Tibial nerve (tissue), 4 donors: ENCODE results near the gene NUCKS1. TPM values are rescaled to one million over a fixed set of nuclear protein-coding genes. Genes with fewer than 3 reads are reported as not detected.
A peak's percentile ranks its signal among the peaks of the same experiment; 100 is the strongest.

ENCODE experiments used
- DNase-seq, 2 donors: peaks; one replicate each; pipeline ENCODE4 v3.0.0-alpha.2; 2019; ENCODE audit warnings: low spot score in 2 of 2
- H3K27ac ChIP-seq, 4 donors: fragments of 200-600 bp; sonication (generic) in 3 of 4; one replicate each; pipeline ENCODE4 v1.5.1; 2017 to 2019; ENCODE audit warnings: mild to moderate bottlenecking in 1 of 4
- H3K27me3 ChIP-seq, 2 donors: fragments of 200-600 bp; sonication (generic) in 1 of 2; one replicate each; pipeline versions ENCODE4 v1.5.1 to v1.6.0; 2017 to 2019
- H3K36me3 ChIP-seq, 3 donors: fragments of 200-600 bp; sonication (generic); one replicate each; pipeline ENCODE4 v1.5.1; 2018 to 2019
- H3K4me1 ChIP-seq, 4 donors: fragments of 200-600 bp; sonication (generic) in 3 of 4; one replicate each; pipeline ENCODE4 v1.5.1; 2017 to 2019
- H3K4me3 ChIP-seq, 4 donors: fragments of 200-600 bp; sonication (generic) in 3 of 4; one replicate each; pipeline ENCODE4 v1.5.1; 2017 to 2019; ENCODE audit warnings: mild to moderate bottlenecking in 1 of 4, moderate library complexity in 1 of 4
- H3K9me3 ChIP-seq, 4 donors: fragments of 200-600 bp; sonication (generic) in 3 of 4; one replicate each; pipeline ENCODE4 v1.5.1; 2017 to 2019
- EP300 ChIP-seq, 2 donors: sonication (generic); formaldehyde crosslinking; IDR thresholded peaks; one replicate each; pipeline ENCODE4 v1.6.1; 2017; ENCODE audit warnings: antibody characterized with exemption in 2 of 2, mild to moderate bottlenecking in 1 of 2
- POLR2A ChIP-seq, 2 donors: fragments of 450-650 bp; IDR thresholded peaks; one replicate each; pipeline ENCODE4 v1.6.1; 2017; ENCODE audit warnings: antibody characterized with exemption in 2 of 2, mild to moderate bottlenecking in 2 of 2, moderate library complexity in 2 of 2
- WGBS, 2 donors: methylation state at CpG; one replicate each; pipeline ENCODE4 v1.1.5; 2018; 5-methylcytosine and 5-hydroxymethylcytosine counted together
- total RNA-seq, 4 donors: library from RNA; depleted of rRNA; stranded (reverse); fragments of >200 nt; gene quantifications; one replicate each; pipeline ENCODE4 v1.1.0, GENCODE V29; 2016
- TF ChIP-seq, protein P1 (sequence below), 5 experiments: fragments of 200-600 bp in 3 of 5; fragments of 450-650 bp in 2 of 5; sonication (generic) in 3 of 5; IDR thresholded peaks; one replicate each; pipeline ENCODE4 v1.5.1; 2016 to 2019; ENCODE audit warnings: antibody characterized with exemption in 5 of 5, mild to moderate bottlenecking in 3 of 5, moderate library complexity in 2 of 5

NUCKS1 gene
- total RNA-seq, 4 donors from 2014 or later: 80.1 to 181 (median 115) TPM

DNA sequence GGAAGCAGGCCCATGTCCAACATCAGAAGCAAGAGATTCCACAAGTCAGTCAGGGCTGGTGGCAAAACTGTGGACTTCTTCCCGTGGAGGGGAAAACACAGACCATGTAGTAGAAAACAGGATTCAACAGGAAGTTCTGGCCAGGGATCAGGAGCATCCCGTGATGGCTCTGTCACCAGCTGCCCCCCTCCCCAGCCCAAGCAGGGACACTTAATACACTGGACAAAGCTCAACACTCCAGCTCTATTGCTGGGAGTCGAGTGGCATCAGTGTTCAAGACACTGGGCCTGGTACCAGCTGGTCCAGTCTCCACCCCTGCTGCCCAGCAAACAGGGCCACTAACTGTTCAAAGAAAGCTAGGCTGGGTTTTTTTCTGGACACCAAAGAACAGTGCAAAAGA is 73.4 kb downstream of the NUCKS1 start:
- Histone ChIP-seq H3K27ac (peak overlapping the region in 1 of 4 donors; percentile 12), H3K4me3 (no peak overlapping the region), H3K27me3 (no peaks in the 10 kb centered on the region), H3K9me3 (no peaks in the 10 kb centered on the region), H3K4me1 (peaks cover 0 to 23% (median 7%) of the 10 kb centered on the region in 4 donors), H3K36me3 (no peaks in the 10 kb centered on the region)
- no peak for DNase-seq
- TF ChIP-seq POLR2A (IDR thresholded peaks at IDR 0.05): no peak
- TF ChIP-seq, protein P1, sequence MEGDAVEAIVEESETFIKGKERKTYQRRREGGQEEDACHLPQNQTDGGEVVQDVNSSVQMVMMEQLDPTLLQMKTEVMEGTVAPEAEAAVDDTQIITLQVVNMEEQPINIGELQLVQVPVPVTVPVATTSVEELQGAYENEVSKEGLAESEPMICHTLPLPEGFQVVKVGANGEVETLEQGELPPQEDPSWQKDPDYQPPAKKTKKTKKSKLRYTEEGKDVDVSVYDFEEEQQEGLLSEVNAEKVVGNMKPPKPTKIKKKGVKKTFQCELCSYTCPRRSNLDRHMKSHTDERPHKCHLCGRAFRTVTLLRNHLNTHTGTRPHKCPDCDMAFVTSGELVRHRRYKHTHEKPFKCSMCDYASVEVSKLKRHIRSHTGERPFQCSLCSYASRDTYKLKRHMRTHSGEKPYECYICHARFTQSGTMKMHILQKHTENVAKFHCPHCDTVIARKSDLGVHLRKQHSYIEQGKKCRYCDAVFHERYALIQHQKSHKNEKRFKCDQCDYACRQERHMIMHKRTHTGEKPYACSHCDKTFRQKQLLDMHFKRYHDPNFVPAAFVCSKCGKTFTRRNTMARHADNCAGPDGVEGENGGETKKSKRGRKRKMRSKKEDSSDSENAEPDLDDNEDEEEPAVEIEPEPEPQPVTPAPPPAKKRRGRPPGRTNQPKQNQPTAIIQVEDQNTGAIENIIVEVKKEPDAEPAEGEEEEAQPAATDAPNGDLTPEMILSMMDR (IDR thresholded peaks at IDR 0.05): no peak
- TF ChIP-seq EP300 (IDR thresholded peaks at IDR 0.05): no peak
- WGBS, 2 donors: 38 to 42% methylated on average over 3 of the region's 3 CpGs

DNA sequence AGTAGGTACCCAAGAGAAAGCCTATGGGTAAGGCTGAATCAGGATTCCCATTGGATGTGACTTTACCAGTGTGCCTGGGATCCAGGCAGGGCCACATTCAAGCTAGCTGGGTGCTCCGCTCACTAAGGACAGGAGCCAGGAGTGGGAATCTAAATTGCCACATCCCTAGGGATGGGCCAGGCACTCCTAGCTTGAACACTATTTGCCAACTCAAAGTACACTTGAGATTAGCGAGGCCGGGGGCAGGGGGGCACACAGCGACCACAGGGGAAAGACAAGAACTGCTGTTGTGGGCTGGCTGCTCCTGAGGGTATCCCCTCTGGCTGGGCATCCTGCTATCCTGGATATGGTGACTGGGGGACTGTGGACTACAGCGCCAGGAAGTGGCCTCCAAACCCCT is 74.0 kb downstream of the NUCKS1 start:
- Histone ChIP-seq H3K4me1 (peaks cover 0 to 23% (median 7%) of the 10 kb centered on the region in 4 donors), H3K9me3 (no peaks in the 10 kb centered on the region), H3K27ac (no peak overlapping the region), H3K36me3 (no peaks in the 10 kb centered on the region), H3K27me3 (no peaks in the 10 kb centered on the region), H3K4me3 (no peak overlapping the region)
- TF ChIP-seq, protein P1 (IDR thresholded peaks at IDR 0.05): no peak
- TF ChIP-seq POLR2A (IDR thresholded peaks at IDR 0.05) (no peak), EP300 (IDR thresholded peaks at IDR 0.05) (no peak)
- no peak for DNase-seq
- 92 to 98% methylated on average over 5 of the region's 5 CpGs for WGBS, 2 donors

DNA sequence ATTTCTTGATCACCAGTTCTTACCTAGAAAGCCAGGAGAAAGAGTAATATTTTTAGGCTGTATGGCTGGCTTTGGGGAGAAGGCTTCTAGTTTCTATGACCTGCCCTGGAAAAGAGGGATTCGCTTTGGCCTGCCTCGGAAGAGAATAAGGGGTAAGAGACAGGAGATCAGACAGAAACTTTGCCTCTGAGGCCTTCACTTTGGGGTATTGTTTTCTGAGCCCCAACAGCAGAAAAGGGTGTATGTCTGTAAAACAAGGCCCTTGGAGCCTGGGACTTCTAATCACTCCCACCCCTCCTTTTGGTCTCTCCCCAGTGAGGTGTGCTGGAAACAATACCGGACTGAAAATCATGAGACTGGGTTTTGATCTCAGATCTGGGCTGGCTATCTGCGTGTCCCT is 74.7 kb downstream of the NUCKS1 start:
- H3K4me1 ChIP-seq: peaks cover 0 to 21% (median 8%) of the 10 kb centered on the region in 4 donors
- no peak for DNase-seq
- WGBS, 2 donors: 96 to 97% methylated on average over 4 of the region's 4 CpGs
- no peak for TF ChIP-seq POLR2A (IDR thresholded peaks at IDR 0.05)
- TF ChIP-seq, protein P1 (IDR thresholded peaks at IDR 0.05): no peak
- no peak for TF ChIP-seq EP300 (IDR thresholded peaks at IDR 0.05)
- H3K9me3 ChIP-seq: no peaks in the 10 kb centered on the region
- peaks cover 0 to 3% of the 10 kb centered on the region in 2 donors for H3K27me3 ChIP-seq
- H3K36me3 ChIP-seq: no peaks in the 10 kb centered on the region
- no peak overlapping the region for H3K4me3 ChIP-seq
- H3K27ac ChIP-seq: peak overlapping the region in 1 of 4 donors; percentile 50

DNA sequence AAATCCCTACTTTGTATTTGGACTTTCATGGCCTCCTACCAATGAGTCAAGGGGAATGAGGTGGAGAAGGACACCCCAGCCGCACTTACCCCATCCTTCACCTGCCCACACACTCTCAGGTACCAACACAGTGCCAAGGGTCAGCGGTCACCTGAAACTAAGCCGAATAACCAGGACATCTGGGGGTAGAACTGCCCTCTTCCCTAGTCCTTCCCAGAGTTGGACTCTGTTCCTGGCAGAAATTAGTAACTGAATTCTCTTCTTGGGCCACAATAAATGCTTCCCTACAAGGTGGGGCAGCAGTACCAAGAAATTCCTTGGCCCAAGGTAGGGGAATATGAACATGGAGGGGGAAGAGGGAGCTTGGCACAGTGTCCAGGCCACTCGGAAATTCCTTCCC is 77.0 kb downstream of the NUCKS1 start:
- Histone ChIP-seq H3K27me3 (peaks cover 0 to 10% of the 10 kb centered on the region in 2 donors), H3K36me3 (no peaks in the 10 kb centered on the region), H3K27ac (no peak overlapping the region), H3K9me3 (no peaks in the 10 kb centered on the region), H3K4me3 (no peak overlapping the region), H3K4me1 (peaks cover 0 to 36% (median 21%) of the 10 kb centered on the region in 4 donors)
- TF ChIP-seq, protein P1 (IDR thresholded peaks at IDR 0.05): no peak
- TF ChIP-seq POLR2A (IDR thresholded peaks at IDR 0.05): no peak
- TF ChIP-seq EP300 (IDR thresholded peaks at IDR 0.05): no peak
- DNase-seq: no peak
- 60 to 69% methylated on average over 4 of the region's 4 CpGs for WGBS, 2 donors

DNA sequence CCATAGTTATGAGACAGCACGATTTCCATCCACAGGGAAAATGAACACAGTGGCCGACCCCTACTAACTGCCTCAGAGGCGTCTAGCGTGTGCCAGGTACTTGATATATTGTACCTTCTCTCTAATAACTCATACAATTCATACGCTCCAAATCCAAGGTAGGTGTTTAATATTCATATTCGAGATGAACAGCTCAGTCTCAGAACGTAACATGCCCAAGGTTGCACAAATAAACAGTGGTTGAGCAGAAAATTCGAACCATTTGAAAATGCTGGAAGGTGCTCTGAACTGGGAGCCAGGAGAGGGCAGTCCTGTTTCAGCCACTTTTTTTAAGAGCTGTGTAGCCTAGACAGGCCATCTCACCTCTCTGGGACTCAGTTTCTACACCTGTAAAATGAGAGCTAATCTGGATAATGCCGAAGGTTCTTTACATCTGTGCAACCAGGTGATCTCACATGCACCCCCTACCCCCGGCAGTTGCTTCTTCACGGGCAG is 77.5 kb downstream of the NUCKS1 start:
- Histone ChIP-seq H3K9me3 (no peaks in the 10 kb centered on the region), H3K27me3 (peaks cover 0 to 10% of the 10 kb centered on the region in 2 donors), H3K4me3 (no peak overlapping the region), H3K36me3 (no peaks in the 10 kb centered on the region), H3K27ac (no peak overlapping the region), H3K4me1 (peaks cover 0 to 38% (median 21%) of the 10 kb centered on the region in 4 donors)
- 71 to 76% methylated on average over 11 of the region's 11 CpGs for WGBS, 2 donors
- TF ChIP-seq, protein P1 (IDR thresholded peaks at IDR 0.05): no peak
- no peak for TF ChIP-seq EP300 (IDR thresholded peaks at IDR 0.05)
- TF ChIP-seq POLR2A (IDR thresholded peaks at IDR 0.05): no peak
- no peak for DNase-seq
